ENCODE data around the gene CTDSP2. TPM values are rescaled to one million over a fixed set of nuclear protein-coding genes. Genes with fewer than 3 reads are reported as not detected.
A peak's percentile ranks its signal among the peaks of the same experiment; 100 is the strongest.

Gene CTDSP2
- total RNA-seq, 2 donors from 2014 or later, result 108 to 109 TPM

DNA sequence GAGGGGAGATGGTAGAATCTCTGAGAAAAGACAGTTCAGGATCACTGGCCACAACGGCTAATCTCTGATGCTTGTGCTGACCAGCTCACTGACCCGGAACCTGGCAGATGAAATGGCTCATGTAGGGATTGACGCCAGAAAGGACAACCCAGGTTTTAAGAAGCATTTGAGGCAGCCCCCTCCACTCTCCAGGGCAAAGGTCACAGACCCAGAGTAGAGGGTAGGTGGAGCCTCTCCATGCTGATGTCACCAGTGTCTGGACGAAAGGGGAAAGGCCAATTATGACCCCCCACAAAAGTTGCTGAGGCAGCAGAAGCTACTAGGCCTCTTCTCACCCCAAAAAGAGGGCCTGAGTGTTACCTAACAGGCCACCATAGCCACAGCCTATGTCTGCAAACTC lies 75.8 kb downstream of the CTDSP2 start:
- Mint-ChIP-seq H3K27ac (no peak overlapping the region), H3K4me1 (ENCODE audit: low read depth) (peaks cover 44% of the 10 kb centered on the region), H3K9me3 (no peaks in the 10 kb centered on the region), H3K36me3 (ENCODE audit: insufficient read depth in 2 of 2) (peaks cover 3 to 15% of the 10 kb centered on the region in 2 donors), H3K27me3 (ENCODE audit: low read depth) (no peaks in the 10 kb centered on the region), H3K4me3 (peak overlapping the region; percentile 40 to 83)
- DNase-seq (no peak), ATAC-seq (replicated peaks in 1 of 2) (no peak)

Other genes with a start within 250 kb of the CTDSP2 start
- 10 to 100 TPM; 44.3 to 52.7 TPM for gene DTX3, start 241.9 kb downstream of the CTDSP2 start, total RNA-seq
- gene ARHGEF25, start 235.3 kb downstream of the CTDSP2 start, total RNA-seq, result 1 to 10 TPM; 2.8 to 5.3 TPM
- gene B4GALNT1, start 213.5 kb downstream of the CTDSP2 start, total RNA-seq, result 1 to 10 TPM; 2.5 to 3.8 TPM
- 100 to 1,000 TPM; 103 to 104 TPM for gene OS9, start 152.6 kb downstream of the CTDSP2 start, total RNA-seq
- gene AGAP2, start 108.0 kb downstream of the CTDSP2 start, total RNA-seq, result 10 to 100 TPM; 21.7 to 26.9 TPM
- gene TSPAN31, start 101.7 kb downstream of the CTDSP2 start, total RNA-seq, result 10 to 100 TPM; 18.2 to 19.6 TPM
- 100 to 1,000 TPM; 150 to 154 TPM for gene CDK4, start 94.4 kb downstream of the CTDSP2 start, total RNA-seq
- 10 to 100 TPM; 30.2 to 32.9 TPM for gene MARCHF9, start 91.6 kb downstream of the CTDSP2 start, total RNA-seq
- 10 to 100 TPM; 11.1 to 14.7 TPM for gene CYP27B1, start 79.7 kb downstream of the CTDSP2 start, total RNA-seq
- 10 to 100 TPM; 18.7 TPM for gene METTL1, start 74.6 kb downstream of the CTDSP2 start, total RNA-seq
- gene EEF1AKMT3, start 74.1 kb downstream of the CTDSP2 start, total RNA-seq, result 1 to 10 TPM; 4.9 to 6.9 TPM
- 10 to 100 TPM; 30.4 to 30.9 TPM for gene TSFM, start 63.9 kb downstream of the CTDSP2 start, total RNA-seq
- gene AVIL, start 28.0 kb downstream of the CTDSP2 start, total RNA-seq, result 1 to 10 TPM; 4.8 to 5.5 TPM
- 10 to 100 TPM; 23.5 to 26.3 TPM for gene ATP23, start 94.8 kb upstream of the CTDSP2 start, total RNA-seq

All from activated T-cell treated with anti-CD3 and anti-CD28 coated beads, Interleukin-2, amount 50 U/mL, for 72 hours (primary cell).